GM10248 (cell line): ENCODE results near the gene NEK11.

Source experiments
- CTCF ChIA-PET: fragments of 300-600 bp; sonication (Branson Sonifier 250); formaldehyde crosslinking; extraction: SDS; loops from one replicate; lab custom pipeline; 2021; ENCODE audit warnings: antibody characterized with exemption; lab: Yijun Ruan, JAX
- POLR2A ChIA-PET: fragments of 350-650 bp; sonication (Branson Sonifier 250); formaldehyde crosslinking; extraction: SDS; loops from one replicate; lab custom pipeline; 2020; ENCODE audit warnings: antibody characterized with exemption; lab: Yijun Ruan, JAX
- DNase-seq: peaks from one replicate; pipeline ENCODE4 v3.0.0; 2012; ENCODE audit errors: extremely low spot score
- TF ChIP-seq, protein P1 (sequence below): IDR thresholded peaks from 2 replicates; pipeline ENCODE4 v1.5.1; 2012; ENCODE audit warnings: mild to moderate bottlenecking, low read depth; ENCODE audit errors: extremely low read depth, missing control alignments, control extremely low read depth

NEK11 gene

GRCh38 chr3:131393868-131394267 is 367.2 kb downstream of the NEK11 start:
- ChIA-PET POLR2A (no interaction called here), CTCF (interaction anchor here (0.8 kb wide), 1 partner anchor 11 kb away, joined by 4 read pairs; no protein-coding TSS in a partner anchor)
- TF ChIP-seq, protein P1, sequence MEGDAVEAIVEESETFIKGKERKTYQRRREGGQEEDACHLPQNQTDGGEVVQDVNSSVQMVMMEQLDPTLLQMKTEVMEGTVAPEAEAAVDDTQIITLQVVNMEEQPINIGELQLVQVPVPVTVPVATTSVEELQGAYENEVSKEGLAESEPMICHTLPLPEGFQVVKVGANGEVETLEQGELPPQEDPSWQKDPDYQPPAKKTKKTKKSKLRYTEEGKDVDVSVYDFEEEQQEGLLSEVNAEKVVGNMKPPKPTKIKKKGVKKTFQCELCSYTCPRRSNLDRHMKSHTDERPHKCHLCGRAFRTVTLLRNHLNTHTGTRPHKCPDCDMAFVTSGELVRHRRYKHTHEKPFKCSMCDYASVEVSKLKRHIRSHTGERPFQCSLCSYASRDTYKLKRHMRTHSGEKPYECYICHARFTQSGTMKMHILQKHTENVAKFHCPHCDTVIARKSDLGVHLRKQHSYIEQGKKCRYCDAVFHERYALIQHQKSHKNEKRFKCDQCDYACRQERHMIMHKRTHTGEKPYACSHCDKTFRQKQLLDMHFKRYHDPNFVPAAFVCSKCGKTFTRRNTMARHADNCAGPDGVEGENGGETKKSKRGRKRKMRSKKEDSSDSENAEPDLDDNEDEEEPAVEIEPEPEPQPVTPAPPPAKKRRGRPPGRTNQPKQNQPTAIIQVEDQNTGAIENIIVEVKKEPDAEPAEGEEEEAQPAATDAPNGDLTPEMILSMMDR, result no peak
- DNase-seq, result no peak

DNA sequence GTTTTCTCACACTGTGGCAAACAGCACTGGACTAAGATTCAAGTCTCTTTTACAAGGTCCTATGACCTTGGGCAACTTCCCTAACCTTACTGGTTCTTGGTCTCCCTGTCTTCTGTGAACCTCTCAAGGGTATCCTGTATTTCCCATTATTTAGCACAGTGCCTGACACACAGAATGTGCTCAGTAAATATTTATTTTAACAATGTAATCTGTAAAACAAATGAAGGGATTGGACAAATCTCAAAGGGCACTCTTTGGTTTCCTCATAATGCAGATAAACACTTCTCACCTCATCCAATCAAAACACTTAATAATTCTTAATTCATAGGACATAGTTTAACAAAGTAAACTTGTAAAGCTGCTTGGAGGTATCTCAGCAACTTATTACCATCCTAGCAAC is 367.7 kb downstream of the NEK11 start:
- TF ChIP-seq, protein P1, result no peak
- ChIA-PET POLR2A (no interaction called here), CTCF (interaction anchor here (0.9 kb wide), 1 partner anchor 12 kb away, joined by 3 read pairs; no protein-coding TSS in a partner anchor)
- DNase-seq, result no peak

DNA sequence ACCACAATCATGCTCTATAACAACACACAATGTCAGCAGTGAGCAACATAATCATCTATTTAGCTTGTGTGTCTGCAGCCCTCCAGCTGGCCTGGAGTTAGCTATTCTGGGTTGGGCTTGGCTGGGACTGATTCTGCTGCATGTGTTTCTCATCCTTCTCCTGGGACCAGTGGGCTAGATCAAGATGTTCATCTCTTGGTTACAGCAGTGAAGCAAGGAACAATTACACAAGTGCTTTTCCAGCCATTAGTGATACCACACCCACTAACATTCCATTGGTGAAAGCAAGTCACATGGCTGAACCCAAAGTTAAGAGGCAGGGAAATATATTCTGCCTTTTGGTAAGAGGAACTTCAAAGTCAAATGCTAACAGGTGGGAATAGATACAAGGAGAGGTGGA is 369.5 kb downstream of the NEK11 start:
- ChIA-PET CTCF (no interaction called here), POLR2A (no interaction called here)
- TF ChIP-seq, protein P1, result no peak
- DNase-seq, result no peak

DNA sequence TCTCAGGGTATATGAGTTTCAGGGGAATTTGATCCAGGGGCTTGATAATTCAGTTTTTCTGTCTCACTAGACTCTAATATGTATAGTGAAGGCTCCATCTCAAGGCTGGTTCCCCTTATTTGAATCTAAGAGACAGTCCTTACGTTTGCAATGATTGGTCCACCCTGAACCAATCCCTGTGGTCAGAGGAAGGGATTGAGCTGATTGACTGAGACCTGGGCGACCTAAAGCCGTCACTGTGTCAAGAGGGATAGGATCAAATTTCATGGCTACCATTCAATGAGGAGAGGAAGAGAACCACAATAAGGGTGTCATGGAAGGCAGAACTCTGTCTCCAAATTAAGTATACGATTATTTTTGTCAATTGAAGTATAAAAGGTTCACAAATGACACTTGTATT is 371.2 kb downstream of the NEK11 start:
- DNase-seq, result no peak
- ChIA-PET POLR2A (no interaction called here), CTCF (no interaction called here)
- TF ChIP-seq, protein P1, result no peak
